ENCODE measurements around the gene MSH2. TPM values are rescaled to one million over a fixed set of nuclear protein-coding genes. Genes with fewer than 3 reads are reported as not detected.

MSH2 gene
- total RNA-seq, 1 donor from 2014 or later, result 9.3 TPM

- intact Hi-C loops (cut with DNase I), result no loop called here
- H3K4me1 ChIP-seq, result no peaks in the 10 kb centered on the region
- H3K27me3 ChIP-seq, result no peaks in the 10 kb centered on the region
- H3K4me3 ChIP-seq, result no peak overlapping the region
- no peaks in the 10 kb centered on the region for H3K9me3 ChIP-seq
- DNase-seq (ENCODE audit: extremely low spot score in 2 of 2), result no peak
- TF ChIP-seq POLR2A (IDR thresholded peaks at IDR 0.05) (no peak), POLR2AphosphoS5 (IDR thresholded peaks at IDR 0.05; ENCODE audit: insufficient read depth in 1 of 2, low read depth in 1 of 2) (no peak), CTCF (IDR thresholded peaks at IDR 0.05) (no peak)
- H3K27ac ChIP-seq, result no peak overlapping the region
- no peaks in the 10 kb centered on the region for H3K36me3 ChIP-seq
Measured at GRCh38 chr2:47513981-47514520, 111.1 kb downstream of the MSH2 start.

GRCh38 chr2:47516360-47517104, 113.6 kb downstream of the MSH2 start:
- no peak for DNase-seq (ENCODE audit: extremely low spot score in 2 of 2)
- no peak overlapping the region for H3K4me3 ChIP-seq
- no peaks in the 10 kb centered on the region for H3K9me3 ChIP-seq
- no peak overlapping the region for H3K27ac ChIP-seq
- H3K27me3 ChIP-seq, result no peaks in the 10 kb centered on the region
- peaks cover 10% of the 10 kb centered on the region for H3K4me1 ChIP-seq
- no peaks in the 10 kb centered on the region for H3K36me3 ChIP-seq
- no peak for TF ChIP-seq POLR2A (IDR thresholded peaks at IDR 0.05)
- TF ChIP-seq CTCF (IDR thresholded peaks at IDR 0.05), result no peak
- TF ChIP-seq POLR2AphosphoS5 (IDR thresholded peaks at IDR 0.05; ENCODE audit: insufficient read depth in 1 of 2, low read depth in 1 of 2), result no peak
- intact Hi-C loops (cut with DNase I), result no loop called here

GRCh38 chr2:47518497-47519146, 115.7 kb downstream of the MSH2 start:
- no peak overlapping the region for H3K27ac ChIP-seq
- DNase-seq (ENCODE audit: extremely low spot score in 2 of 2), result no peak
- H3K9me3 ChIP-seq, result no peaks in the 10 kb centered on the region
- H3K4me3 ChIP-seq, result no peak overlapping the region
- no peaks in the 10 kb centered on the region for H3K27me3 ChIP-seq
- peaks cover 12% of the 10 kb centered on the region for H3K4me1 ChIP-seq
- no peak for TF ChIP-seq CTCF (IDR thresholded peaks at IDR 0.05)
- intact Hi-C loops (cut with DNase I), result no loop called here
- H3K36me3 ChIP-seq, result no peaks in the 10 kb centered on the region

- Histone ChIP-seq H3K27me3 (no peaks in the 10 kb centered on the region), H3K4me3 (no peak overlapping the region), H3K27ac (no peak overlapping the region), H3K36me3 (no peaks in the 10 kb centered on the region), H3K4me1 (peaks cover 12% of the 10 kb centered on the region), H3K9me3 (no peaks in the 10 kb centered on the region)
- DNase-seq (ENCODE audit: extremely low spot score in 2 of 2), result no peak
- intact Hi-C loops (cut with DNase I), result no loop called here
- TF ChIP-seq POLR2AphosphoS5 (IDR thresholded peaks at IDR 0.05; ENCODE audit: insufficient read depth in 1 of 2, low read depth in 1 of 2) (no peak), POLR2A (IDR thresholded peaks at IDR 0.05) (no peak), CTCF (IDR thresholded peaks at IDR 0.05) (no peak)
Measured at GRCh38 chr2:47519147-47519537, 116.2 kb downstream of the MSH2 start.

All from vagina (tissue), 2 donors.